Measurements from ENCODE around the gene SETD6.
A peak's percentile ranks its signal among the peaks of the same experiment; 100 is the strongest.

The SETD6 gene, protein sequence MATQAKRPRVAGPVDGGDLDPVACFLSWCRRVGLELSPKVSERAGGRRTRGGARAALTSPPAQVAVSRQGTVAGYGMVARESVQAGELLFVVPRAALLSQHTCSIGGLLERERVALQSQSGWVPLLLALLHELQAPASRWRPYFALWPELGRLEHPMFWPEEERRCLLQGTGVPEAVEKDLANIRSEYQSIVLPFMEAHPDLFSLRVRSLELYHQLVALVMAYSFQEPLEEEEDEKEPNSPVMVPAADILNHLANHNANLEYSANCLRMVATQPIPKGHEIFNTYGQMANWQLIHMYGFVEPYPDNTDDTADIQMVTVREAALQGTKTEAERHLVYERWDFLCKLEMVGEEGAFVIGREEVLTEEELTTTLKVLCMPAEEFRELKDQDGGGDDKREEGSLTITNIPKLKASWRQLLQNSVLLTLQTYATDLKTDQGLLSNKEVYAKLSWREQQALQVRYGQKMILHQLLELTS

GRCh38 chr16:58515125-58515870 is at the start of gene SETD6:
Gene SETD6, plus strand, starts transcription at chr16:58515517. Its CDS starts 21 bp downstream, at chr16:58515538.
- CTCF ChIA-PET: interaction anchor here (0.6 to 0.7 kb wide), 3 partner anchors 14 to 1093 kb away, joined by 3 to 4 read pairs (median 4); no protein-coding TSS in a partner anchor
- POLR2A ChIA-PET (ENCODE audit: low non-redundant PET): no interaction called here

DNA sequence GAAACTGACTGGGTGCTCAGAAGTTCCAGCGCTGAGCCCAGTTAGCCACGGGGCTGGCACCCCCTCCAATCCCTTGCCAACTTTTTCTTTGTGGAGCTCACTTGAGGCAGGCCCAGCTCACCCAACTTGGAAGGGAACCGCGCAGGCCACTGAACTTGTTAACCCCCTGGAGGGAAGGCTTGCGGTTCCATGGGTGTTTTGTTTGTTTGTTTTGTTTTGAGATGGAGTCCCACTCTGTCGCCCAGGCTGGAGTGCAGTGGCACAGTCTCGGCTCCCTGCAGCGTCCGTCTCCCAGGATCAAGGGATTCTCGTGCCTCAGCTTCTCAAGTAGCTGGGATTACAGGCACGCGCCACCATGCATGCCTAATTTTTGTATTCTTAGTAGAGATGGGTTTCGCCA is 49.5 kb upstream of the SETD6 start:
- POLR2A ChIA-PET (ENCODE audit: low non-redundant PET): no interaction called here
- H3K27ac ChIP-seq: no peak overlapping the region
- no peak for TF ChIP-seq CTCF (conservative IDR thresholded peaks at IDR 0.05; ENCODE audit: low read depth)
- CTCF ChIA-PET: interaction anchor here (1.5 kb wide), 1 partner anchor 22 kb away, joined by 7 read pairs; no protein-coding TSS in a partner anchor
- DNase-seq (ENCODE audit: low spot score): no peak

More at GRCh38 chr16:58515125-58515870, at the start of gene SETD6:
- peak within 1 kb of the TSS; percentile 85 for H3K27ac ChIP-seq
- peak; percentile 31; the same call in 1 of the 2 replicates for TF ChIP-seq CTCF (conservative IDR thresholded peaks at IDR 0.05; ENCODE audit: low read depth)
- peak; percentile 74 for DNase-seq (ENCODE audit: low spot score)

GRCh38 chr16:58466396-58466795 is 48.9 kb upstream of the SETD6 start:
- TF ChIP-seq CTCF (conservative IDR thresholded peaks at IDR 0.05; ENCODE audit: low read depth): no peak
- H3K27ac ChIP-seq: no peak overlapping the region
- no peak for DNase-seq (ENCODE audit: low spot score)
- CTCF ChIA-PET: interaction anchor here (1.5 kb wide), 1 partner anchor 21 kb away, joined by 7 read pairs; no protein-coding TSS in a partner anchor
- POLR2A ChIA-PET (ENCODE audit: low non-redundant PET): no interaction called here

DNA sequence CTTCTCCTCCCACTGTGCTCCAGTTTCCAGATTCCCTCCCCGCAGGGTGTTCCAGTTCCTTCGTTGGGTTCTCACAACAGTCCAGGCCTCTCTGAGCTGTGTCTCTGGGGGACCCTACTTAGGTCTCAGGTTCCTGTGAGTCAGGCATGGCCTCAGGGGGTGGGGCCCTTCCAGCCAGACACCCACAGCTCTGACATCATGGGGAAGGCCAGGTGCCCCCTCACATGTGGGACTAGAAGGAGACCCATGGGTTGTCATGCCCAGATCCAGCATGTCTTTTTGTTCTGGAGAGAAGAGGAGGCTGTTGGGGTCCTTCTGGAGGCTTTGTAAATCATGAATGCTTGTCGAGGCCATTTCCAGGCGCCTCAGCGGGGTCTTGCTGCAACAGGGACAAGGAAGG is 47.4 kb upstream of the SETD6 start:
- TF ChIP-seq CTCF (conservative IDR thresholded peaks at IDR 0.05; ENCODE audit: low read depth): no peak
- ChIA-PET CTCF (interaction anchor here (0.7 kb wide), 1 partner anchor 18 kb away, joined by 3 read pairs; no protein-coding TSS in a partner anchor), POLR2A (ENCODE audit: low non-redundant PET) (no interaction called here)

GRCh38 chr16:58471209-58471975 is 43.9 kb upstream of the SETD6 start:
- DNase-seq (ENCODE audit: low spot score): no peak
- no peak for TF ChIP-seq CTCF (conservative IDR thresholded peaks at IDR 0.05; ENCODE audit: low read depth)
- no peak overlapping the region for H3K27ac ChIP-seq
- ChIA-PET POLR2A (ENCODE audit: low non-redundant PET) (no interaction called here), CTCF (interaction anchor here (0.5 to 0.6 kb wide), 3 partner anchors 18 to 125 kb away, joined by 3 to 4 read pairs (median 4); no protein-coding TSS in a partner anchor)

More for the DNA sequence above, 47.4 kb upstream of the SETD6 start:
- DNase-seq (ENCODE audit: low spot score): no peak
- no peak overlapping the region for H3K27ac ChIP-seq

All from RWPE1 (cell line).